Smooth muscle cell of the coronary artery (primary cell): Measurements from ENCODE around the gene DUT. TPM values are rescaled to one million over a fixed set of nuclear protein-coding genes. Genes with fewer than 3 reads are reported as not detected.

Source experiments
- total RNA-seq: library from RNA; depleted of rRNA; stranded (reverse); fragments of >200 nt; gene quantifications from 2 replicates; pipeline ENCODE4 v1.2.3, GENCODE V29; 2014; ENCODE audit warnings: low replicate concordance

Gene DUT
- total RNA-seq = 33.2 and 34.2 TPM in 2 replicates

DNA sequence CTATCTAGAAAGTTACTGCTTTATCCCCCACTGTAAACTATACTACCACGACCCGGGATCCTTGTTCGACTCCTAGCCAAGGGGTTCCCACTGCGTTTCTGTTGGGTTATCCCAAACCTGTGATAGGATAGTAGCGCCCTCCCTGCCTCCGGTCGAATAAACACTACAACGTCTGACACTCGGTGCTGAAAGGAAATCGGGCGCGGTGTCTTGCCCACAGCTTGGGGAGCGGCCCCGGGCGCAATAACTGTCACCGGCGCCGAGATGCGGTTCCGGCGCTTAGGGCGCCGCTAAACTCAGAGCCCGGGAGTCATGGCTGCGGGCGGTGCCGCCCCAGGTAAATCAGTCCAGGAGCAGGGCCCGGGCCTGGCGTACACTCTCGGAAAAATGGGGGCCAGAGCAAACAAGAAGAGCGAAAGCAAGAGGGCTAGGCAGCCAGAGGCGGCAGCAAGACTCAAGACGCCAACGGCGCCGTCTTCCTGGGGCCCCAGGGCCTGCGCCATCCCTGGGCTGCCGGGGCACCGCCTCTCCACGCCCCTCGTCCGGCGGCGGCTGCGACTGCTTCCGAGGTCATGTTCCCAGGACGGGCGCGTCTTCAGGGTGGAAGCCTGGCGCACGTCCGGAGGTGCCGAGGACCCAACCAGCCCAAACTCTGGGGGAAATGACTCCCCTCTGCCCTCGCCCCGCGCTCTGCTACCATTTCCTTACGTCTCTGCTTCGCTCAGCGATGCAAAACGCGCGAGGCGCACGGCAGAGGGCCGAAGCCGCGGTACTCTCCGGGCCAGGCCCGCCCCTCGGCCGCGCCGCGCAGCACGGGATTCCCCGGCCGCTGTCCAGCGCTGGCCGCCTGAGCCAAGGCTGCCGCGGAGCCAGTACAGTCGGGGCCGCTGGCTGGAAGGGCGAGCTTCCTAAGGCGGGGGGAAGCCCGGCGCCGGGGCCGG, at the start of gene DUT:
DUT (plus strand) TSS at position 575 of the 941 bp plus-strand sequence; CDS start at position 662, 87 bp downstream.

Other genes starting within 250 kb of the DUT start
- gene SLC24A5, start 210.4 kb upstream of the DUT start, total RNA-seq = not detected in 2 replicates
- gene MYEF2, start 153.1 kb upstream of the DUT start, total RNA-seq = 0.94 and 6.2 TPM in 2 replicates
- gene CTXN2, start 139.8 kb upstream of the DUT start, total RNA-seq = not detected in 2 replicates
- not detected in 2 replicates for gene SLC12A1, start 125.1 kb upstream of the DUT start, total RNA-seq